Muscle layer of duodenum (tissue), 2 donors: ENCODE data around the gene AMOTL2.
A peak's percentile ranks its signal among the peaks of the same experiment; 100 is the strongest.

Source experiments
- H3K27ac ChIP-seq: one replicate; pipeline ENCODE4 v1.7.0; 2013; ENCODE audit warnings: mild to moderate bottlenecking, low read length
- H3K27me3 ChIP-seq: one replicate; pipeline ENCODE4 v1.7.0; 2013; ENCODE audit warnings: low read depth, mild to moderate bottlenecking, control low read depth, low read length
- H3K36me3 ChIP-seq, 2 donors: one replicate each; pipeline ENCODE4 v1.7.0; 2013; ENCODE audit warnings: low read length in 2 of 2, control low read depth in 1 of 2, mild to moderate bottlenecking in 1 of 2; ENCODE audit not compliant: insufficient read depth in 2 of 2, control insufficient read depth in 1 of 2
- H3K4me1 ChIP-seq, 2 donors: one replicate each; pipeline ENCODE4 v1.7.0; 2013; ENCODE audit warnings: low read length in 2 of 2, mild to moderate bottlenecking in 2 of 2, control low read depth in 1 of 2, moderate library complexity in 1 of 2; ENCODE audit not compliant: insufficient read depth in 2 of 2, control insufficient read depth in 1 of 2
- H3K4me3 ChIP-seq, 2 donors: one replicate each; pipeline ENCODE4 v1.7.0; 2013; ENCODE audit warnings: low read length in 2 of 2, low read depth in 1 of 2, mild to moderate bottlenecking in 1 of 2
- H3K9me3 ChIP-seq, 2 donors: one replicate each; pipeline ENCODE4 v1.7.0; 2013; ENCODE audit warnings: low read length in 2 of 2, control low read depth in 1 of 2, mild to moderate bottlenecking in 1 of 2; ENCODE audit not compliant: control insufficient read depth in 1 of 2
- donor health status: healthy.

Gene AMOTL2

GRCh38 chr3:134308350-134308891, 65.8 kb downstream of the AMOTL2 start:
- no peaks in the 10 kb centered on the region for H3K9me3 ChIP-seq
- H3K4me1 ChIP-seq = peaks cover 0 to 25% of the 10 kb centered on the region in 2 donors
- H3K36me3 ChIP-seq = no peaks in the 10 kb centered on the region
- no peaks in the 10 kb centered on the region for H3K27me3 ChIP-seq
- H3K27ac ChIP-seq = peak overlapping the region; percentile 62
- peak overlapping the region in 1 of 2 donors; percentile 8 for H3K4me3 ChIP-seq

DNA sequence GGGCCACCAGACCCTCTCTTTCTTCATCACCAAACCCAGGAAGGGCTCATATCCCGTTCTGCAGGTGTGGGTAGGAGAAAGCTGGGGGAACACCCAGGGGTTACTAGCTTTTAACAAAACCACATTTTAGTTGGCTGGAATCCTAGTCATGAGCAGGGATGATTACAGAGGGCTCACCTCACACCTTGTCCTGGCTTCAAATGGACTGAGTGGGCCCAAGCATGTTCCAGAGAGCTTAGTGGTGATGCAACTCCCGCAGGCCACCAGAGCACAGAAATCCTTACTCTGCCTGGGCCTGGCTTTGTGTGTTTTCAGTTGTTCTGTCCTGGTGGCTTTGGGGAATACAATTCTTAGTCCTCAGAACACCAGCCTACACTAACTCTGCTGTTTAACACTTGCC, 66.8 kb downstream of the AMOTL2 start:
- peaks cover 0 to 18% of the 10 kb centered on the region in 2 donors for H3K4me1 ChIP-seq
- H3K36me3 ChIP-seq = no peaks in the 10 kb centered on the region
- no peak overlapping the region for H3K27ac ChIP-seq
- no peaks in the 10 kb centered on the region for H3K9me3 ChIP-seq
- H3K27me3 ChIP-seq = no peaks in the 10 kb centered on the region
- no peak overlapping the region for H3K4me3 ChIP-seq

DNA sequence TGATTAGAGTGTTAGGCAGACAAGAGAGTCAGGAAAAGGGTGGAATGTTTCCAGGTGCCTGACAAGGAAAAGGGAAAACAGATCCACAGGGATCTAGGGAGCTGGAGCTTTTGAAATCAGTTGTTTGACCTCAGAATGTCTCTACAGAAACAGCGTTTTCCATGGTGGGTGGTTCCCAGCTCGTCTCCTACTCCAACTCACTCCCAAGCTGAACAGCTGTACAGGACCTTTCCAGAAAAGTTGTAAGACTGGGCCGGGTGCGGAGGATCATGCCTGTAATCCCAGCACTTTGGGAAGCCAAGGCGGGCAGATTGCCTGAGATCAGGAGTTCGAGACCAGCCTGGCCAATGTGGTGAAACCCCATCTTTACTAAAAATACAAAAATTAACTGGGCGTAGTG, 67.9 kb downstream of the AMOTL2 start:
- Histone ChIP-seq H3K9me3 (no peaks in the 10 kb centered on the region), H3K36me3 (no peaks in the 10 kb centered on the region), H3K4me3 (no peak overlapping the region)

More for the DNA sequence above, 67.9 kb downstream of the AMOTL2 start:
- H3K27me3 ChIP-seq = no peaks in the 10 kb centered on the region
- no peak overlapping the region for H3K27ac ChIP-seq
- peaks cover 0 to 11% of the 10 kb centered on the region in 2 donors for H3K4me1 ChIP-seq
